CD1c-positive myeloid dendritic cell (primary cell): ENCODE measurements around the gene COL18A1.

Experiments
- DNase-seq: peaks from one replicate; pipeline ENCODE4 v3.0.0-alpha.2; 2016; ENCODE audit errors: extremely low spot score

COL18A1 gene

GRCh38 chr21:45506241-45506817, 101.4 kb downstream of the COL18A1 start:
- DNase-seq: no peak

- DNase-seq: no peak
Observed at GRCh38 chr21:45506836-45507522, 102.0 kb downstream of the COL18A1 start.

- DNase-seq: no peak
Observed at GRCh38 chr21:45507523-45507875, 102.5 kb downstream of the COL18A1 start.

- no peak for DNase-seq
Observed at GRCh38 chr21:45507888-45508508, 103.0 kb downstream of the COL18A1 start.

GRCh38 chr21:45508607-45509565, 103.9 kb downstream of the COL18A1 start:
- no peak for DNase-seq

GRCh38 chr21:45509566-45510465, 104.9 kb downstream of the COL18A1 start:
- DNase-seq: no peak

- DNase-seq: no peak
Observed at GRCh38 chr21:45510466-45510955, 105.5 kb downstream of the COL18A1 start.

- DNase-seq: no peak
Observed at GRCh38 chr21:45511007-45511406, 106.0 kb downstream of the COL18A1 start.

- DNase-seq: no peak
Observed at GRCh38 chr21:45511661-45512431, 106.9 kb downstream of the COL18A1 start.

GRCh38 chr21:45512626-45513002, 107.6 kb downstream of the COL18A1 start:
- no peak for DNase-seq

GRCh38 chr21:45513003-45513717, 108.2 kb downstream of the COL18A1 start:
- no peak for DNase-seq

GRCh38 chr21:45513741-45514310, 108.9 kb downstream of the COL18A1 start:
- DNase-seq: no peak

- DNase-seq: no peak
Observed at GRCh38 chr21:45514311-45515021, 109.5 kb downstream of the COL18A1 start.

- no peak for DNase-seq
Observed at GRCh38 chr21:45515241-45516061, 110.5 kb downstream of the COL18A1 start.

GRCh38 chr21:45516071-45516670, 111.2 kb downstream of the COL18A1 start:
- no peak for DNase-seq

- no peak for DNase-seq
Observed at GRCh38 chr21:45516671-45517151, 111.7 kb downstream of the COL18A1 start.
